ENCODE data around the gene GASK1A. TPM values are rescaled to one million over a fixed set of nuclear protein-coding genes. Genes with fewer than 3 reads are reported as not detected.

Gene GASK1A
- total RNA-seq, 1 donor from 2014 or later = 1.6 TPM

DNA sequence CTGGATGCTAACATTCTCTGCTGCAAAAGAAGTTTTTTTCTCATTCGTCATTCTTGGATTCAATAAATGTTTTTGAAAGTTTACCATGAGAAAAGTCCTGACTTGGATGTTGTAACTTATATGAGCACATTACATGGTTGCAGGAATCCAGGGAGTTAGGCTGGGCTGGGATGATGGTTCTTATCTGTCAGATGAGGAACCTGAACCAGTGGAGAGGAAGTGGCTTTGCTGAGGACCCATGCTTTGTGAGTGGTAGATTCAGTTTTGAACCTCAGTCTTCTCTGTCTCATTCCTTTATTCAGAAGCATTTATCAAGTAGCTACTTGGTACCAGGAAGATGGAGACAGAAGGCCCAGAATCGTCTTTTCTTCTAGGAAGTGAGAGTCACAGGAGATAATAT lies 3.7 kb upstream of the GASK1A start:
- intact Hi-C loops (cut with micrococcal nuclease) = no loop called here
- no peaks in the 10 kb centered on the region for H3K36me3 ChIP-seq

DNA sequence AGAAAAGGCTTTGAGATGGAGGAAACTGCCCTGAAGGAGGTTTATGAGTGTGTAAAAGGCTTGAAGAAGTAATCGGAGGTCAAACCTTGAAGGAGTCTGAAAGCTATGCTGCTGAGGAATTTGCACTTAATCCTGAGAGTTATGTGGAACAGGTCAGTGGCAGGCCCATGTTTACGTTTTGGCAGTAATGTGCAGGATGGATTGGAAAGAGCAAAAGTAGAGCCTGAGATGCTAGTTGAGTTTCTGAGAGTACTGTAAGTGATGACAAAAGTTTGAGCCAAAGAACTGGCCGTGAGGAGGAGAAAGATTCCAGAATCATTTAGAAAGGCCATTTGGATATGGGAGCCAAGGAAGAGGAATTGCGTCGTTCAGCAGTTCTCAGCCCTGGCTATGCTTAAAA lies 3.2 kb upstream of the GASK1A start:
- H3K27ac ChIP-seq (replicated peaks) = no peak overlapping the region
- H3K4me3 ChIP-seq = no peak overlapping the region
- no peaks in the 10 kb centered on the region for H3K36me3 ChIP-seq
- DNase-seq = no peak
- peaks cover 46% of the 10 kb centered on the region for H3K27me3 ChIP-seq (ENCODE audit: low read depth)
- intact Hi-C loops (cut with micrococcal nuclease) = no loop called here
- peaks cover 27% of the 10 kb centered on the region for H3K9me3 ChIP-seq (replicated peaks)
- peaks cover 16% of the 10 kb centered on the region for H3K4me1 ChIP-seq
- TF ChIP-seq, protein P1, sequence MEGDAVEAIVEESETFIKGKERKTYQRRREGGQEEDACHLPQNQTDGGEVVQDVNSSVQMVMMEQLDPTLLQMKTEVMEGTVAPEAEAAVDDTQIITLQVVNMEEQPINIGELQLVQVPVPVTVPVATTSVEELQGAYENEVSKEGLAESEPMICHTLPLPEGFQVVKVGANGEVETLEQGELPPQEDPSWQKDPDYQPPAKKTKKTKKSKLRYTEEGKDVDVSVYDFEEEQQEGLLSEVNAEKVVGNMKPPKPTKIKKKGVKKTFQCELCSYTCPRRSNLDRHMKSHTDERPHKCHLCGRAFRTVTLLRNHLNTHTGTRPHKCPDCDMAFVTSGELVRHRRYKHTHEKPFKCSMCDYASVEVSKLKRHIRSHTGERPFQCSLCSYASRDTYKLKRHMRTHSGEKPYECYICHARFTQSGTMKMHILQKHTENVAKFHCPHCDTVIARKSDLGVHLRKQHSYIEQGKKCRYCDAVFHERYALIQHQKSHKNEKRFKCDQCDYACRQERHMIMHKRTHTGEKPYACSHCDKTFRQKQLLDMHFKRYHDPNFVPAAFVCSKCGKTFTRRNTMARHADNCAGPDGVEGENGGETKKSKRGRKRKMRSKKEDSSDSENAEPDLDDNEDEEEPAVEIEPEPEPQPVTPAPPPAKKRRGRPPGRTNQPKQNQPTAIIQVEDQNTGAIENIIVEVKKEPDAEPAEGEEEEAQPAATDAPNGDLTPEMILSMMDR (IDR thresholded peaks at IDR 0.05; ENCODE audit: borderline replicate concordance) = no peak

More for the DNA sequence above, 3.7 kb upstream of the GASK1A start:
- no peak for DNase-seq
- H3K4me3 ChIP-seq = no peak overlapping the region
- peaks cover 16% of the 10 kb centered on the region for H3K4me1 ChIP-seq
- no peak overlapping the region for H3K27ac ChIP-seq (replicated peaks)
- TF ChIP-seq, protein P1 (IDR thresholded peaks at IDR 0.05; ENCODE audit: borderline replicate concordance) = no peak
- peaks cover 27% of the 10 kb centered on the region for H3K9me3 ChIP-seq (replicated peaks)
- H3K27me3 ChIP-seq (ENCODE audit: low read depth) = peaks cover 41% of the 10 kb centered on the region

DNA sequence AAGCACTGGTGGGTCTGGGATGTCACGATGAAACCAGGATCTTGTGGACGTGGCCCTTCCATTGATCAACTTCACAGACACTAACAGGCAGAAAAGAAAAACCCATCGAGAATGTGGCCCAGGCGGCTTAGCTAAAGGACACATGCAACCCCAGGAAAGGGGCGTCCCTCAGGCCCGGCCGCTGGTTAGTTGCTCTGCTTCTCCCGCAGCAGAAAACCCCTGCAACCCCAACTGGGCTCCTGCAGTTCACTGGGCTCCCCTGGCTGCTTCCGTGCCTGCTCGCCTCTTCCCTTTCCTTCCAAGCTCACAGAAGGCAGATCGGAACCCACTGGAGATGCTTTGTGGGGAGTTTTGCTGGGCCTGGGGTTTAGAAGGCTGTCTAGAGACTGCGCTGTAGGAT lies 1.1 kb downstream of the GASK1A start:
- Histone ChIP-seq H3K4me3 (no peak overlapping the region), H3K27ac (replicated peaks) (no peak overlapping the region), H3K9me3 (replicated peaks) (peaks cover 6% of the 10 kb centered on the region), H3K36me3 (no peaks in the 10 kb centered on the region), H3K4me1 (peaks cover 16% of the 10 kb centered on the region), H3K27me3 (ENCODE audit: low read depth) (peaks cover 74% of the 10 kb centered on the region)
- intact Hi-C loops (cut with micrococcal nuclease) = no loop called here
- TF ChIP-seq, protein P1 (IDR thresholded peaks at IDR 0.05; ENCODE audit: borderline replicate concordance) = no peak
- DNase-seq = no peak

DNA sequence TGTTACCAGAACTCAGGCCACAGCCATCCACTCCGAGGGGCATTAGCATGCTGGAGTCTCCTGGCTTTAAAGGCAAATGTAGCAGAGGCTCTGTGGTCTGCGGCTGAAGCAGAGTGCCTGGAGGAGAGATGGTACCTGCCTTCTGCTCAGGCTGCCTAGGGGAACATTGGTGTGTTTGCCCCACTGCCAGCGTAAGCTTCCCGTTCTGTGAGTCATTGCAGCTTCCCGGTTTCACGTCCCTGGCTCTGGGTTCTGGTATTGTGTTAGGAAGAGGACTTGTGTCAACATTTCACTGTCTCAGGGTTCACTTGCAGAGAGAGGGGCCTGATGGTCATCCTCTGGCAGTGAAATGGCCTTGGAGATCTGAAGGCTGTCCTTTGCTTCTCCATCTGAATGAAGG lies 1.8 kb downstream of the GASK1A start:
- DNase-seq = no peak

DNA sequence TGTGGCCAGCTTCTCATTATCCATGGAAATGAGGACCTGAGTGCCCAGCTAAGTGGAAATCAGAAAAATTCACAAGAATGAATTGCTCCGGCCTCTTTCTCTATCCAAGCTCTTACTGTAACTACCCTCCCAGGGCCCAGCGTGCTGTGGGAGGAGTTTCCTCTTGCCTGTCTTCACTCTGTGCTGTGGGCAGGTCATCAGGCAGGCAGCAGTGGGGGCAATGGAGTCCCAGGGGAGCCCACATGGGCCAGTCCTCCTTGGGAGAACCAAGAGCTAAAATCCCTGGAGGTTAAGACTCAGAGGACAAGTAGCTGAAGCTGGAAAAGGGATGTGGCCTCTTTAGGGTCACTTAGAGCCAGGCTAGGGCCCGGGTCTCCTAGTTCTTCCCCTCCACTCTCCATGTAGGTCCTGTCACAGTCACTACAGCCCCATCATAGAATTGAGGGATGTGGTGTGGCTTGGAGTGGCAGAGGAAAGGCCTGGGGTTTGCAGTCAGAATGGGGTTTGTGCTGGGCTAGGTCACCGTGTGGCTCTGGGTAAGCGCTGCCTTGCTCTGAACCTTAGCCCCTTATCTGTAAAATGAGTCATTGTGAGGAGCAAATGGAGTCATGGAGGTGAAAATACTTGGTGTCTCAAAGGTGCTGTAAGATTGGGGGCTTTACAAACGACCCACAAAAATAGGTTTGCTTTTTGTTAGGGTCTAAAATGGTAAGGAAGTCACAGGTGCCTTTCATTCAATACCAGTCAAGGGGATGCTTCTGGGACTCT lies 3.7 kb downstream of the GASK1A start:
- Histone ChIP-seq H3K27ac (replicated peaks) (no peak overlapping the region), H3K9me3 (replicated peaks) (no peaks in the 10 kb centered on the region), H3K36me3 (no peaks in the 10 kb centered on the region), H3K27me3 (ENCODE audit: low read depth) (peaks cover 79% of the 10 kb centered on the region), H3K4me1 (peaks cover 16% of the 10 kb centered on the region), H3K4me3 (no peak overlapping the region)
- intact Hi-C loops (cut with micrococcal nuclease) = no loop called here
- DNase-seq = no peak
- TF ChIP-seq, protein P1 (IDR thresholded peaks at IDR 0.05; ENCODE audit: borderline replicate concordance) = no peak

More for the DNA sequence above, 1.8 kb downstream of the GASK1A start:
- no peaks in the 10 kb centered on the region for H3K36me3 ChIP-seq
- H3K4me3 ChIP-seq = no peak overlapping the region
- H3K9me3 ChIP-seq (replicated peaks) = peaks cover 6% of the 10 kb centered on the region
- H3K4me1 ChIP-seq = peaks cover 16% of the 10 kb centered on the region
- peaks cover 75% of the 10 kb centered on the region for H3K27me3 ChIP-seq (ENCODE audit: low read depth)
- H3K27ac ChIP-seq (replicated peaks) = no peak overlapping the region
- TF ChIP-seq, protein P1 (IDR thresholded peaks at IDR 0.05; ENCODE audit: borderline replicate concordance) = no peak
- intact Hi-C loops (cut with micrococcal nuclease) = no loop called here

All from left ventricle myocardium inferior (tissue), 1 donor.